ENCODE measurements around the gene CCNL2. TPM values are rescaled to one million over a fixed set of nuclear protein-coding genes. Genes with fewer than 3 reads are reported as not detected.

Gene CCNL2
- total and polyA plus RNA-seq, 8 donors = 49.2 to 409 (median 84.1) TPM

DNA sequence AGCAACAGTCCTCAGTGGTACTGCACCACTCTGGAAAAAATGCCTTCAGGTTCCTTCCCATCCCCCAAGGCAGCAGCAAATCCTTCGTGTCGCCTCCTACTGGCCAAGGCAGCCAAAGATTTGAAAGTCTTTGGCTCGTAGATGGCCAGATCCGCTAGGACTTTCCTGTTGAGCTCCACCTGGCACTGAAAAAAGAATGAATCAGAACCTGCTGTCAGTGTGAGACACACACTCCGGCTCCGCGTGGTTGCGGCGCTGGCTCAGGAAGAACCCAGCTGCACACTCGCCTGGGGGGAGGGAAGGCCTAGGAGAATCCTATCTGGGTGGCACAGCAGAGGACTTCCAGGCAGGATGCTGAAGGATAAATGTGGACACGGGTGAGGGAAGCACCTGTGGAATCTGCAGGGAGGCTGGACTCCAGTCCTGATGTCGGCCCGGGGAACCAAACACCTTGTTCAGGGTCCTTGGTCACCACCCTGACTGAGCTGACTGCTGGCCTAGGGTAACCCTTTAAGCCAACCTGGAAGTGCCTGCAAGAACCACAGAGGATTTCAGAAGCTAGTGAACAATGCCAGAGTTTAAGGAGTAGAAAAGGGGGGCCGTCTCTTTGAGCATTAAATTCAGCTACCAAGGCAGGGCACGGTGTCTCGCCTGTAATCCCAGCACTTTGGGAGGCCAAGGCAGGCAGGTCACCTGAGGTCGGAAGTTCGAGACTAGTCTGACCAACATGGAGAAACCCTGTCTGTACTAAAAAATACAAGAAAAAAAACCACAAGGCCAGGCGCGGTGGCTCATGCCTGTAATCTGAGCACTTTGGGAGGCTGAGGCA, 3.2 kb upstream of the CCNL2 start:
- ATAC-seq (no peak), DNase-seq (peak in 3 of 6 donors; percentile 43 to 54 (median 50)), FAIRE-seq (no peak)
- WGBS, 2 donors = 60 to 62% methylated on average over 20 of the region's 20 CpGs
- H3K27me3 ChIP-seq = no peaks in the 10 kb centered on the region
- H3K4me1 ChIP-seq = peaks cover 12 to 30% (median 23%) of the 10 kb centered on the region in 3 donors
- H3K27ac ChIP-seq = no peak overlapping the region
- no peak overlapping the region for H3K4me3 ChIP-seq
- intact Hi-C loops (cut with DNase I) = loop anchor here in 2 of 3 donors (5.0 kb wide), 2 partner anchors 35 to 40 kb away; partner anchors contain the start of gene VWA1 (in 1 of the 2)
- H3K9me3 ChIP-seq = no peaks in the 10 kb centered on the region
- TF ChIP-seq, protein P1, sequence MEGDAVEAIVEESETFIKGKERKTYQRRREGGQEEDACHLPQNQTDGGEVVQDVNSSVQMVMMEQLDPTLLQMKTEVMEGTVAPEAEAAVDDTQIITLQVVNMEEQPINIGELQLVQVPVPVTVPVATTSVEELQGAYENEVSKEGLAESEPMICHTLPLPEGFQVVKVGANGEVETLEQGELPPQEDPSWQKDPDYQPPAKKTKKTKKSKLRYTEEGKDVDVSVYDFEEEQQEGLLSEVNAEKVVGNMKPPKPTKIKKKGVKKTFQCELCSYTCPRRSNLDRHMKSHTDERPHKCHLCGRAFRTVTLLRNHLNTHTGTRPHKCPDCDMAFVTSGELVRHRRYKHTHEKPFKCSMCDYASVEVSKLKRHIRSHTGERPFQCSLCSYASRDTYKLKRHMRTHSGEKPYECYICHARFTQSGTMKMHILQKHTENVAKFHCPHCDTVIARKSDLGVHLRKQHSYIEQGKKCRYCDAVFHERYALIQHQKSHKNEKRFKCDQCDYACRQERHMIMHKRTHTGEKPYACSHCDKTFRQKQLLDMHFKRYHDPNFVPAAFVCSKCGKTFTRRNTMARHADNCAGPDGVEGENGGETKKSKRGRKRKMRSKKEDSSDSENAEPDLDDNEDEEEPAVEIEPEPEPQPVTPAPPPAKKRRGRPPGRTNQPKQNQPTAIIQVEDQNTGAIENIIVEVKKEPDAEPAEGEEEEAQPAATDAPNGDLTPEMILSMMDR (IDR thresholded peaks at IDR 0.05) = peak in 3 of 4 donors; percentile 15 to 24 (median 21)
- peaks cover 0 to 17% (median 16%) of the 10 kb centered on the region in 3 donors for H3K36me3 ChIP-seq

DNA sequence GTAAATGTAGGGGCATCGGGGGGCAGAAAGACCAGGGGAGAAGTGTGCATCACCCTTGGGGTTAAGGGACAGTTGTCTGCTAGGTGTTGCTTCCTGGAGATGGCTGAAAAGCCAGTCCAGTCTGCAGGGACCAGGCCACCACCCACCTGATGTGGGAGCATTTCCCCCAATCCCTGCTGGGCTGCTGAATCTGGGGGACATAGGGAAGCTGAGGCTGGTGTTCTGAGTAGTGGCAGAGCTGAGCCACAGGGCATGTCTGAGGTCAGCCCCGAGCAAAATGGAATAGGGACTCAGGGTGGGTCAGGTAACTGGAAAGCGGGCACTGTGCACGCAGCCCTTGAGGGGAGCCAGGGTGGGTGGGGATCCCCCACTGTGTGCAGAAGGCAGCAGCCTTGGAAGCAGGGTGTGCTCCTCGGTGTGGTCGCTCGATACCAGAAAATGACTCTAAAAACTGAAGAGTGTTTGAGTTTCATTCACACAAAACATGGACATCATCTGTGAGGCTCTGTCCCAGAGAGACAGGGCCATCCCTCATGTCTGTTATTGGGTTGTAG, 2.4 kb upstream of the CCNL2 start:
- FAIRE-seq = no peak
- peaks cover 12 to 30% (median 23%) of the 10 kb centered on the region in 3 donors for H3K4me1 ChIP-seq
- intact Hi-C loops (cut with DNase I) = loop anchor here in 2 of 3 donors (5.0 kb wide), 2 partner anchors 36 to 41 kb away; partner anchors contain the start of gene VWA1 (in 1 of the 2)

GRCh38 chr1:1400576-1401456, 1.7 kb upstream of the CCNL2 start:
- H3K27me3 ChIP-seq = no peaks in the 10 kb centered on the region
- H3K4me3 ChIP-seq = peak overlapping the region in 3 of 4 donors; percentile 83 to 100 (median 98)
- no peak for ATAC-seq
- no peaks in the 10 kb centered on the region for H3K9me3 ChIP-seq
- 62% methylated on average over 22 of the region's 22 CpGs for WGBS, 2 donors
- peaks cover 7 to 25% (median 17%) of the 10 kb centered on the region in 3 donors for H3K4me1 ChIP-seq
- no peak for FAIRE-seq
- DNase-seq = peak in 1 of 6 donors; percentile 74
- H3K27ac ChIP-seq = no peak overlapping the region
- TF ChIP-seq, protein P1 (IDR thresholded peaks at IDR 0.05) = no peak
- intact Hi-C loops (cut with DNase I) = loop anchor here in 2 of 3 donors (5.0 kb wide), 2 partner anchors 36 to 41 kb away; partner anchors contain the start of gene VWA1 (in 1 of the 2)
- peaks cover 0 to 22% (median 21%) of the 10 kb centered on the region in 3 donors for H3K36me3 ChIP-seq

More for the DNA sequence above, 2.4 kb upstream of the CCNL2 start:
- ATAC-seq = no peak
- Histone ChIP-seq H3K27ac (no peak overlapping the region), H3K9me3 (no peaks in the 10 kb centered on the region), H3K4me3 (no peak overlapping the region), H3K36me3 (peaks cover 0 to 22% (median 21%) of the 10 kb centered on the region in 3 donors), H3K27me3 (no peaks in the 10 kb centered on the region)
- DNase-seq = peak in 1 of 6 donors; percentile 47
- TF ChIP-seq, protein P1 (IDR thresholded peaks at IDR 0.05) = no peak
- 84 to 87% methylated on average over 7 of the region's 7 CpGs for WGBS, 2 donors

GRCh38 chr1:1399872-1400575, 889 bp upstream of the CCNL2 start:
- TF ChIP-seq, protein P1 (IDR thresholded peaks at IDR 0.05) = no peak
- FAIRE-seq = no peak
- peak in 2 of 6 donors; percentile 29 to 79 for DNase-seq

More at GRCh38 chr1:1399872-1400575, 889 bp upstream of the CCNL2 start:
- Histone ChIP-seq H3K36me3 (peaks cover 0 to 24% (median 16%) of the 10 kb centered on the region in 3 donors), H3K27me3 (no peaks in the 10 kb centered on the region), H3K4me1 (peaks cover 4 to 19% (median 17%) of the 10 kb centered on the region in 3 donors), H3K27ac (peak overlapping the region; percentile 50 to 73 (median 70)), H3K9me3 (no peaks in the 10 kb centered on the region), H3K4me3 (peak overlapping the region; percentile 83 to 100 (median 95))
- 2 to 3% methylated on average over 34 of the region's 34 CpGs for WGBS, 2 donors
- peak in 3 of 4 donors; percentile 2 to 6 (median 3) for ATAC-seq
- intact Hi-C loops (cut with DNase I) = loop anchor here in 2 of 3 donors (5.0 kb wide), 2 partner anchors 37 to 42 kb away; partner anchors contain the start of gene VWA1 (in 1 of the 2)
